Measurements from ENCODE around the gene DVL2.

DVL2 gene

DNA sequence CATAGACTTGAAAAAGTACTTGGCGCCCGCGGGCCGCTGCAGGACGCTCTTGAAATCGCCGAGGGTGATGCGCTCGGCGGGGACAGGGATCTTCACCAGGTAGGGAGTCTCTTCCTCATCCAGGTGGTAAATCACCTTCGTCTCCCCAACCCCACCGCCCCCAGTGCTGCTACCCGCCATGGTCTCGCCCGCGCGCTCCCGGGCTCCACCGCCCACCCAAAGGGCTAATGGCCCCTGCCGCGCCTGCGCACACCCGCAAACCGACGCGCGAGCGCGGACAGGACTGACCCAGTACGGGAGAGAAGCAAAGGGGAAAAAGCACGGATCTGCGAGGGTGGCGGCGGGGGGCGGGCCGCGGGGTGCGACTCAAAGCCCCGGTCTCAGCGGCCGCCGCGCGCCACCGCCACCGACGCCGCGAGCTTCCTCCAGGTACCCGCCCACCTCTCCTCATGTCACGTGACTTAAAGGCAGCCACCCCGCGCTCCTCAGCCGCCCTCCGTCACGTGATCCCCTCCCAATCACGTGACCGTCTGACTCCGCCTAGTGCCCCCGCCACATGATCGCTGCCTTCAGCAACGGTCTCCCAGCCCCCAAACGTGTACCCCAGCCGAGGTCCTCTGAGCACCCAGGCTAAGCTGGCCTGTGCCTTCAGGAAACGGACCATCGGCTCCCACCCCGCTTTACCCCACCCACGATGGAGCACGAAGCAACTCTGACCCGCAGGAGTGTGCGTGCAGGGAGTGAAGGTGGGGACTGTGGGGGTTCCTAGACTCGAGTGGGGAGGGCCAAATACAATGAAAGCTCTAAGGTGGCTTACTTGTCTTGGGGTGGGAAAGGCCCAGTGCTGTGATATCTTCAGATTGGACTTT lies at the start of gene DVL2:
Gene DVL2, minus strand, starts transcription at position 435 of the 869 bp plus-strand sequence. Its CDS starts 255 bp downstream, at position 180.
- peak; percentile 95 for DNase-seq

DNA sequence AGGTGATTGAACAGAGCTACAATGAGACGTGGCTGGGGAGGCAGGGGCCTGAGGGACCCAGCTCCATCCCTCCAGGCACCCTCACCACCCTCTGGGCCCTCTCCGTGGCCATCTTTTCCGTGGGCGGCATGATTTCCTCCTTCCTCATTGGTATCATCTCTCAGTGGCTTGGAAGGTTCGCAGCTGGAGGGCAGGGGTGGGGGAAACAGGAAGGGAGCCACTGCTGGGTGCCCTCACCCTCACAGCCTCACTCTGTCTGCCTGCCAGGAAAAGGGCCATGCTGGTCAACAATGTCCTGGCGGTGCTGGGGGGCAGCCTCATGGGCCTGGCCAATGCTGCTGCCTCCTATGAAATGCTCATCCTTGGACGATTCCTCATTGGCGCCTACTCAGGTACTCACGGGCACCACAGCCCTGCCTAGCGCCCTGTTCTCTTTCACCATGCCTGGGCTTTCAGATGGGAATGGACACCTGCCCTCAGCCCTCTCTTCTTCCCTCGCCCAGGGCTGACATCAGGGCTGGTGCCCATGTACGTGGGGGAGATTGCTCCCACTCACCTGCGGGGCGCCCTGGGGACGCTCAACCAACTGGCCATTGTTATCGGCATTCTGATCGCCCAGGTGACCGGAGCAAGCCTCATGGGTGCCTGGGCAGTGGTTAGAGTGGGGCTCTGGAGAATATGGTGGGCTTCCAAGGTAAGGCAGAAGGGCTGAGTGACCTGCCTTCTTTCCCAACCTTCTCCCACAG lies 49.3 kb upstream of the DVL2 start:
- no peak for DNase-seq

DNA sequence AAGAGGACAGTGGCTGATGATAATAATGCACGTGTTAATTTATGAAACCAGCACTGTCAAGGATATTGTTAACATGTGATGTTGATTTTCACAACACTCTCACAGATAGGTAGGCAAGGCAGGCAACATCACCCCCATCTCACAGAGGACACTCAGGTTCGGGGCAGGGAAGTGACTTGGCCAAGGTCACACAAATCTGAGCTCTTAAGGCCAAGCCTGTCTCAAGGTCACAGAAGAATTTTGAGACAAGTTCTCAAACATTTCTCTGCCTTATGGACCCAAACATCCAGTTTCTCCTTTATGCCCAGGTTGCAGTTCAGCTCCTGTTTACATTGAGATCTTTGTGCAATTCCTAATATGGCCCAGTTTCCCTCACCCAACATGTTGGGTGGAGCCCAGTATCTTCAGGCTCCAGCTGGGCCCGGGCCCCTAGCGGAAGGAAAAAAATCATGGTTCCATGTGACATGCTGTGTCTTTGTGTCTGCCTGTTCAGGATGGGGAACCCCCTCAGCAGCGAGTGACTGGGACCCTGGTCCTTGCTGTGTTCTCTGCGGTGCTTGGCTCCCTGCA lies 48.5 kb upstream of the DVL2 start:
- DNase-seq: no peak

DNA sequence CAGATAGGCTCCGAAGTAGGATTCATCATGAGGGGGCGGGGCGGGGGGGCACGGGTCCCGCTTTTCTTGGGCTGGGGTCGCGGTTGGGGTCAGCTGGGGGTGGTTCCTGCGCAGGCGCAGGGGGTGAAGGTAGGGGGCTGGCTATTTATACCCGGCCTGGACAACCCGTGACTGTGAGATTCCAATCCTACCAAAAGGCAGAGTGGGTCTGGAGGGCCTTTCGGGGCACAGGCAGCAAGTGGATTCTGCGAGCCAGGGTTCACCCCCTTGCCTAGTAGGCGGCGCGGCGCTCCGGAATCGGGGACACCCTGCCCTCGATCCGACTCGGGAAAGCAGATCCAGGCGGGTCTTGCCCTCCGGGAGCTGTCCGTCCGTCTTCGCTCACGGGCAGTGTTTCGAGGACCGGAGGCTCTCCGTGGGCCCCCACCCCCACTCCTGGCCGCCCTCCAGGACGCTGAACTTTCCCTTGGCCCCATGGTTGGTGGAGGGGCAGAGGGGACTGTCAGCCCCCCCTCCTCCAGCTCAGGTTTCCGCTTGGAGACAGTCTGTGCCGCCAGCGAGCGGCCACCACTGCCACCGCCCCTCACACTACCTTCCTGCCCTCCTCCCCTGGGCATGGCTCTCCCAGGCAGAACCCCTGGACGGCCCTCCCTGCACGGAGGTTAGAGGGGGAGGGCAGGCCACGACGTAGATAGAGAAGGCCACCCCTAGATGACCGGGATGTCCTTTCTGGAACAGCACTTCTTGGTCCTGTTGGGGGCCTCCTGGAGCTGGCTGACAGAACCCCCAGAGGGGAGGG lies 47.8 kb upstream of the DVL2 start:
- DNase-seq: peak; percentile 31

DNA sequence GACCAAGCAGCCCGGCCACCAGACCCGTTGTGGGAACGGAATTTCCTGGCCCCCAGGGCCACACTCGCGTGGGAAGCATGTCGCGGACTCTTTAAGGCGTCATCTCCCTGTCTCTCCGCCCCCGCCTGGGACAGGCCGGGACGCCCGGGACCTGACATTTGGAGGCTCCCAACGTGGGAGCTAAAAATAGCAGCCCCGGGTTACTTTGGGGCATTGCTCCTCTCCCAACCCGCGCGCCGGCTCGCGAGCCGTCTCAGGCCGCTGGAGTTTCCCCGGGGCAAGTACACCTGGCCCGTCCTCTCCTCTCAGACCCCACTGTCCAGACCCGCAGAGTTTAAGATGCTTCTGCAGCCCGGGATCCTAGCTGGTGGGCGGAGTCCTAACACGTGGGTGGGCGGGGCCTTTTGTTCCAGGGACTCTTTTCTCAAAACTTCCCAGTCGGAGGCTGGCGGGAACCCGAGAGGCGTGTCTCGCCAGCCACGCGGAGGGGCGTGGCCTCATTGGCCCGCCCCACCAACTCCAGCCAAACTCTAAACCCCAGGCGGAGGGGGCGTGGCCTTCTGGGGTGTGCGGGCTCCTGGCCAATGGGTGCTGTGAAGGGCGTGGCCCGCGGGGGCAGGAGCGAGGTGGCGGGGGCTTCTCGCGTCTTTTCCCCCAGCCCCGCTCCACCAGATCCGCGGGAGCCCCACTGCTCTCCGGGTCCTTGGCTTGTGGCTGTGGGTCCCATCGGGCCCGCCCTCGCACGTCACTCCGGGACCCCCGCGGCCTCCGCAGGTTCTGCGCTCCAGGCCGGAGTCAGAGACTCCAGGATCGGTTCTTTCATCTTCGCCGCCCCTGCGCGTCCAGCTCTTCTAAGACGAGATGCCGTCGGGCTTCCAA lies 47.0 kb upstream of the DVL2 start, which contains the start of gene SLC2A4:
Gene SLC2A4, plus strand, starts transcription at position 645 of the 879 bp plus-strand sequence. Its CDS starts 217 bp downstream, at position 862.
- DNase-seq: peak; percentile 86

DNA sequence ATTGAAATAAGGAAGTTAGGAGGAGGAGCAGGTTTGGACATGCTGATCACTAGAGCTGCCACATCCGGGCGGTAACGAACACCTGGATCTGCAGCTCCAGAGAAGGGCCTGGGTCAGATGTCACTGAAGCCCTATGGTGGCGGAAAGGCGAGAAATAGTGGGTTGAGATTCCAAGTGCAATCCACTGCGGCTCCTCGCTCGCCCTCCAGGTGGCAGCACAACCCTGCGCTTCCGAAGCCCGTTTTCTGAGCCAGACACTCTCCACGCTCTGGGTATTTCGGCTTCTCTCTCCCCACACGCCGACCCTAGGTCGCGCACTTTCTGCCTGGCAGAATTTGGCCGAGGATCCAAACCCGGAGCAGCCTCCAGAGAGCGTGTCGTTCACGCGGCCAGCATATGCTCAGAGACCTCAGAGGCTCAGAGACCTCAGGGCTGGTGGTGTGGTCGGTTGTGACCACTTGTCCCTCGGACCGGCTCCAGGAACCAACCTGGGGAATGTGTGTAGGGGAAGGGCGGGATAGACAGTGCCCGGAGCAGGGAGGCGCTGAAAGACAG lies 46.3 kb upstream of the DVL2 start:
- DNase-seq: peak; percentile 88

DNA sequence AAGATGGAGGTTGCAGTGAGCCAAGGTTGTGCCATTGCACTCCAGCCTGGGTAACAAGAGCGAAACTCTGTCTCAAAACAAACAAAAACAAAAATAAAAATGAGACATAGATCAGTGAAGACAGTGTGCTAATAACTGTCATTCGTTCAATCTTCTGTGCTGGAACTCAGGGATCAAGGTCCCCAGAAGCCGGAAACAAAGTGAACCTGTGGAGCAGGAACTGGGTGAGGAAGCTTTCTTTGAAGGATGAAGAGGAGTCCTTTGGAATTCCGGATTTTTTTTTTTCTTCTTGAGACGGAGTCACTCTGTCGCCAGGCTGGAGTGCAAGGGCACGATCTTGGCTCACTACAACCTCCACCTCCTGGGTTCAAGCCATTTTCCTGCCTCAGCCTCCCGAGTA lies 45.1 kb upstream of the DVL2 start:
- DNase-seq: no peak

DNA sequence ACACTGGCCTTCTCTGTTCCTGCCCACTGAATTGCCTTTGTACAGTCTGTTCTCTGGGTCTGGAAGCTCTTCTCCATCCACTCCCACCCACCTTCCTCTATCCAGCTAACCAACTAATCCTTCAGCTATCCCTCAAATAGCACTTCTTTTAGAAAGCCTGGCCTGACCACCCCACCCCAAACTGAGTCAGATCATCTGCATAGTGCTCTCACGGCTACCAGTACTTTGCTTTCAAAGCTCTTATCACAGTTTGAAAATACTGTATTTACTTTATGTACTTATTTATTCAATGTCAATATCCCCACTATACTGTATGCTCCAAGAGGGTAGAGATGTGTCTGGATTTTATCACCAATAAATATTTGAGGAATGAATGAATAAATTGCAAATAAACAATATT lies 32.5 kb upstream of the DVL2 start:
- DNase-seq: no peak

DNA sequence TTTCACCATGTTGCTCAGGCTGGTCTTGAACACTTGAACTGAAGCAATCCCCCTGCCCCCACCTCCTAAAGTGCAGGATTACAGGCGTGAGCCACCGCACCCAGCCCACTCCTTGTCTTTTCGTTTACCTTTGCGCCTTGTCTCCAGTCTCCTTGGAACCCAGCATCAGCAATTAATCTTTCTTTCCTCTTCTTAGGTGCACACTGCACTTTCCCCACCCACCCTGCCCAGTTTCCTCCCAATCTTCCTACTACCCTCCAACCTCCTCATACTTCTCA lies 29.4 kb upstream of the DVL2 start:
- no peak for DNase-seq

DNA sequence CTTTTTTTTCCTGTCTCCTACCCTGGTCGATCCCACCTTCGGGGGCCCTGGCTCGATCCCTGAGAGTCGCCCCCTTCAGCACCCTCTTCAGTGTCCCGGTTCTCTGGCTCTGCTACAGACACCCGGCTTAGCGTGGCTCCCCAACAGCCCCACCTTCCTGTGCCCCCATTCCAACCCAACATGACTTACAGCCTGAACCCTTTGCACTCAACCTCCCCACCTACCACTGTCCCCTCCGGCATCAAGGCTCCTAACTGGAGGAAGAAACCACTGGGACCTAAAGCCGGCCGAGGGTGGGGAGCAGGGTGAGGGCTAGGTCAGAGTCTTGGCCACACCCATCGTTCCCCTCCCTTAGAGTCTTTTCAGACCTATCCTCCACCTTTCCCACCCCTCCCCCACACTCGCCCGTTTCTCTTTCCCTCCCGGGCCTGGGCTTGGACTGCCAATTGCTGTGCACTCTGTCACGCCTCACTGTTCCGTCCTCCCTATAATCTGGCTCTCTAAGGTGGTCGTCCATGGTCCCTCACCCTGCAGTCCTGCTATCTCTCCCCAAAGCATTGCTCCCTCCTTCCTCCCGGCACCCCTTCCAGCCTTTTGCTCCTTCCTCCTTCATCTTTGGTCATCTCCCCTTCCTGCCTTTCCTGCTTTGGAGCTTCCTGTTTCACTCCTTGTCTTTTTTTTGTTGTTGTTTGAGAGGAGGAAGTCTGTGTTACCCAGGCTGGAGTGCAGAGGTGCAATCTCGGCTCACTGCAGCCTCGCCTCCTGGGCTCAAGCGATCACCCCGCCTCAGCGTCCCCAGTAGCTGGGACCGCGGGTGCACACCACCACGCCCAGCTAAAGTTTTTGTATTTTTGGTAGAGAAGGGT lies 28.9 kb upstream of the DVL2 start:
- no peak for DNase-seq

DNA sequence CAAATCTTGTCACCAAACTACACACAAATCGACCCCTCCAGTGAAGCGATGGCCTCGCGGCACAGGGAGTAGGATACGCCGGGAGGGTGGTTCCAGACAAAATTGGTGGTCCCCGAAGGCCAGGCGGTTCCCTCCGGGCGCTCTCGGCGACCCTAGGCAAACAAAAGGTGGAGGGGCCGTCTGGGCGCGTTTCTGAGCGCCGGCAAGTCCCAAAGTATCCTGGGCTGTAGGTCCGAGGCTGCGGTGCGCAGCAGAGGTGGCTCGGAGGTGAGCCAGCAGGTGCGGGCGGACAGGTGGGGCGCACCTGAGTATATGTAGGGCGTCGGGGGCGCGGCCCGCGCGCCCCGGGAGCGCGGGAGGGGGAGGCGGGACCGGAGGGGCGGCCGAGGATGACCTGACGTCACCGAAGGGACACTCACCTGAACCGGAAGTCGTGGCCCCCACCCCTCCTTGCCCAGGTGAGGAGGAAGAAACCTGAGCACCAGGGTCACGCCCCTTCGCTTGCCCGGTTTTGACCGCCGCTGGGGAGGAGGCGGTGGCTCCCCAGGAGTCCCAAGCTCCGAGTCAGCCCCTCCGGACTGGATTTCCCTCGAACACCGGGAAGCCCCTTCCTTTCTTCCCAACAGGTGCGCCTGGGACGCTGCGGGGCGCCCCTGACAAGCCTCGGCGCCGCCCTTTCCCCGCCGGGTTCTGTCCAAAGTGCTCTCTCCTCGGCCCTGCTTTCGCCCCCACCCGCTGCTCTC lies 28.0 kb upstream of the DVL2 start, which contains the start of gene CLDN7:
Gene CLDN7, minus strand, starts transcription at position 287 of the 743 bp plus-strand sequence. CDS start 435 bp downstream, outside the sequence.
- DNase-seq: no peak

DNA sequence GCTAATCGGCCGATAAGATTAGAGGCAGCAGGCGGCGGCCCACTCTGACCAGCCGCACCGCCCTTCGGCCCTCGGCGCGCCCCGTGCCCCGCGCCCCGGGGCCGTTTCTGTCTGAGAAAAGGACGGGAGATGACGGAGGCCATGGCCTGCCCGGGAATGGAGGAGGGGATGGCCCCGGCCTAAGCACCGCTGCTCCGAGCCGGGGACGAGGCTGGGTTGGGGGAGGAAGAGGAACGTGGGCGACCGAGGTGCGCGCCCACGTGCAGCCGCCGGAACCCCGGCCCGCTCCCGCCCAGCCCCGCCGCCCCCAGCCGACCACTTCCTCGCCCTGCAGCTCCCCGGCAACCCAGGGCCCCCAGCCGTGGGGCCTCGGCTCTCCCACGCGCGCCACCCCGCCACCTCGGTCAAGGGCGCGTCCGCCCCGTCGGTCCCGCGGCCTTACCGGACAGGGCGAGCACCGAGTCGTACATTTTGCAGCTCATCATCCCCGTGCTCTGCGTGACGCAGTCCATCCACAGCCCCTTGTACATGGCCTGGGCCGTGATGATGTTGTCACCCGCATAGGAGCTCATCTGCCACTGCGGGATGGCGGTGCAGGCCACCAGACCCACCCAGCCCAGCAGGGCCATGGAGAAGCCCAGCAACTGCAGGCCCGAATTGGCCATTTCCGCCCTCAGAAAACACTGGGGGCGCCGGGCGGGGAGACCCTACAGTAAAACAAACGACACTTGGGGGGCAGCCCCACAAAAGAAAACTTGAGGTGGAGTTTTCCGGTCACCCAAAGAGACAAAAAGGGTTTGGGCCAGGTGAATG lies 27.3 kb upstream of the DVL2 start:
- DNase-seq: peak; percentile 52

DNA sequence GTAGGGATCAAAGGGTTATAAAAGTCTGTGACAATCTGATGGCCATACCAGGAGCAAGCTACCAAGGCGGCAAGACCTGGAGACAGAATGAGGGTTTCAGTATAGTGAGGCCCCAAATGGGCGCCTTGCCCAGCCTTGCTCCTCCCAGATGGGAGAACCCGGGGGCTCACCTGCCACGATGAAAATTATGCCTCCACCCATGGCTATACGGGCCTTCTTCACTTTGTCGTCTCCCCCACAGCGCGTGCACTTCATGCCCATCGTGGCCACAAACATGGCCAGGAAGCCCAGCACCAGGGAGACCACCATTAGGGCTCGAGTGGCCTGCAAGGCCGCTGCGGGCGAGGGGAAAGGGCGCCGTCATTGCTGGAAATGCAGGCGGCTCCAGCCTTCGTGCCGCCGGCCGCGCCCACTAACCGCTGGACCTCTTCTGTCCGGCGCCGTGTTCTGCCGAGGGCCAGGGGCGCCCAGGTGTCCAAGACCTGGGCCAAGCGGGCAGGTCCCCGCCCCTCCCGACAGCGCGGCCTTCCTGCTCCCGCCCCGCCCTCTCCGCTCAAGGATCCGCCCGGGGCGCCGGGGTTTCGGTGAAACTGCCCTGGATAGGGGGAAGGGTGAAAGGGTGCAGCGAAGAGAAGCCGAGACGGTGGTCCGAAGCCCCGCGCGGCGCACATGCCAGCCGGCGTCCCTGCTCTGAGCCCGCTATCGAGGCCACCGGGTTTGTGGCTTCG lies 26.5 kb upstream of the DVL2 start:
- peak; percentile 50 for DNase-seq

DNA sequence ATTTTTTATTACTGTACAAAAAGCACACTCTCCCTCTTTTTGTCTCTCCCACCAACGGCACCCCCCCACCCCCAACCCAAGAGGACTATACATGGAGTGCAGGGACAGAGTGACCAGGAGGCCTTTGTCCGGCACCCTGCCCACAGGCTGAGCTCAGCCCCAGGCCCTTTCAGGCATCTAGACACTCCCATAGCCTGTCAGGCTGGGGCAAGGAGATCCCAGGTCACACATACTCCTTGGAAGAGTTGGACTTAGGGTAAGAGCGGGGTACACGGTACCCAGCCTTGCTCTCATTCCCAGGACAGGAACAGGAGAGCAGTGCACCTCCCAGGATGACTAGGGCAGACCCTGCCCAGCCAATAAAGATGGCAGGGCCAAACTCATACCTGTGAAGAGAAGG lies 25.8 kb upstream of the DVL2 start:
- DNase-seq: no peak

DNA sequence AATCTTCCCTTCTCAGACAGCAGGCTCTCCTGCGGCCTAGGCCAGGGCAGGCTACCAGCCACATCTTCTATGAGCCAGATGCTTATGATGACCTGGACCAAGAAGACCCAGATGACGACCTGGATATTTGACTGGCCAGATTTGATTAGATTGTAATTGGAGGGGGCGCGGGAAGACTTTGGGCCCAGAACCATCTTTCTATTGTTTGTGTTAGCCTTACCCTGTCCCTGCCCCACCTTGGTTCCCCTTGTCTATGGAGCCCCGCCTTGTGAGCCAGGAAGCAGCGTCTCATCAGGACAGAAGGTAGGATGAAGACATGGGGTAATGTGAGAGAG lies 25.2 kb upstream of the DVL2 start:
- DNase-seq: no peak

DNA sequence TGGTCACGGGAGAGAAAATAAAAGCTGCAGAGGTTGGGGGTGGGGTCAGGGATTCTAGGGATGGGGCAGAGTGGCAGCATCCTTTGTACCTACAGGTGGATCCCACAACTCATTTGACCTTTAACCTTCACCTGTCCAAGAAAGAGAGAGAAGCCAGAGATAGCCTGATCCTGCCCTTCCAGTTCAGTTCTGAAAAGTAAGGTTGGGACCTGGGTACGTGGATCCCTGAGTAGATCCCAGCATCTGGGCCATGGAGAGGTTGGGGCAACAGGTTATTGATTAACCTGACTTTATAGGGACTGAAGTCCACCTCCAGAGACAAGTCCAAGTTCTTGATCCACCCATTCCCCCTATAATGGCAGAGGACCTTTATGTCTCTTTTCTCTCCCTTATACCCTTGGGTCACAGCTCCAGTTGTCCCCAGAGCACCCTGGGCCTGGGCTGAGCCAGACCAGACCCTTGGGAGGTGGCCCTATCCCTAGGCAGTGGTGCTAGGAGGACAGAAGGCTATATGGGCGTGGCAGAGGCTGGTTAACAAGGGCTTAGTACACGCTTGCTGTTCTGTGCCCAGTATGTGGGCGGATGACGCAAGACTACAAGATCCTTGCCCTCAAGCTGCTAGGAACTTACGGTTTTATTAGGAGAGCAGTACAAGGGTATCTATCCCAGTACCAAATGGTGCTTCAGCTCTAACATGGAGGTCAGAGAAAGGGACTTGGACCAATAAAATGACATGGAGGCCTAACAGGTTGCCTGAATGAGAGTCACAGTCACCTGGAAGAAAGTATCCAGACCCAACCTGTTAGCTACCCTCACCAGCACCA lies 24.6 kb upstream of the DVL2 start:
- no peak for DNase-seq

DNA sequence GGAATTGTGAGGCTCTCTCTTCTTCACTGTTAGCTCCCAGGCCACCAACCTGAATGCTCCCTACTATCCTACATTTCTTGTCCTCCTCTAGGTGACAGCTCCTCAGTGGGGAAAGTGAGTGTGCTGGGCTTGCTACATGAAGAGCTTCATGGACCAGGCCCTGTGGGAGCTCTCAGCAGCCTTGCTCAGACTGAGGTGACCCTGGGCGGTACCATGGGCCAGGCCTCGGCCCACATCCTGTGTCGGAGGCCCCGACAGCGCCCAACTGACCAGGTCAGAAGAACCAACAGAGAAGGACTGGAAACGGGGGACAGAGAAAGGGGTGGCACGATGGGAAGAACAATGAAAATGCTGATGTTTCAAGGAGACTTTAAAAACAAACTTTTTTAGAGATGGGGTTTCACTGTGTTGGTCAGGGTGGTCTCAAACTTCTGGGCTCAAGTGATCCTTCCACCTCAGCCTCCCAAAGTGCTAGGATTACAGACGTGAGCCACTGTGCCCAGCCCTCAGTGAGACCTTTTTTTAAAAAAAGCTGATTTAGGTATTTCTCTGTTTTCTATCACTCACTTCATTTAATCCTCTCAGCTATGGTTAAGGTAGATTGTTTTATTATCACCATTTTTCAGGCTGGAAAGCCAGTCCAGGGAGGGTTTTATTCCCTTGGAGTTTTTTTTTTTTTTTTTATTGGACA lies 22.6 kb upstream of the DVL2 start:
- no peak for DNase-seq
